HG03575 (cell line): ENCODE measurements around the gene SF3A1.

Experiments
- ATAC-seq: cut with Tn5 transposase; IDR thresholded peaks from one replicate; pipeline ENCODE4 v1.9.1; 2021; ENCODE audit not compliant: unreplicated experiment, insufficient number of reproducible peaks, low FRiP score; ENCODE audit errors: extremely low read depth

SF3A1 gene

DNA sequence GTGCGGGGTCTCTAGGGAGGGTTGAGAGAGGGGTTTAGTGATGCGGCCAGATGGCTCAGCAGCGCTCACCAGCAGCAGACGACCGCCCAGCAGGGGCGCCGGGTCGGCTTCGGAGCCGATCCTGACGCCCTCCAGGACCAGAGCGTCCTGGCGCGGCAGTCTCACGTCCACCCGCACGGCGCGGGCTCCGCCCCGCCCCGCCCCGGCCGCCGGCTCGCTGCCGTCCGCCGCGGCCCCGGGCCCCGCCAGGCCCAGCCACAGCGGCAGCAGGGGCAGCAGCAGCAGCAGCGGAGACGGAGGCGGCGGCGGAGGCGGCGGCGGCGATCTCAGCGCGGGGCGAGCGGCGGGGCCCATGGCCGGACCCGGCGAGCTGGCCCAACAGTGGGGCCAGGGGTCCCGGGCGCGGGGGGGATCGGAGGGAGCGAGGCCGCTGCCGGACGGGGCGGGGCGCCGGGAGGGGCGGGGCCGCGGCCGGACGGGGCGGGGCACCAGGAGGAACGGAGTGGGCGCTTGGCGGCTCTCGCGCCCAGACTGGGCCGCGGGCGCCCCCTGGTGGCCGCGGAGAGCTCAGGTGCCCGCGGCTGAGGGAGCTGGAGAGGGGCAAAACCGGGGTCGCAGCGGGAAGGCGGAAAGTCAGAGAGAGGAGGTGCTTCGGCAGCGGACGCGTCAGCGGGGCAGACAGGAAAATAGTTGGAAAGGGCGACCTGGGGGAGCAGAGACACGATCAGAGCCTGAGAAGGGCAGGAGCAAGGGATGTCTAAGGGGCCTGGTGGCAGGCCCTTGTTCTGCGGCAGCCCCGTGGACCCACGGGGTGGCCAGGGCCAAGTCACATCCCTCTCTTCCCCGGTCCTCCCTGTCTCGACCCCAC is 30.5 kb upstream of the SF3A1 start, which contains the start of gene RNF215:
Gene RNF215 (minus strand): TSS at position 452 of the 868 bp plus-strand sequence. CDS start 98 bp downstream, at position 354.
- no peak for ATAC-seq

DNA sequence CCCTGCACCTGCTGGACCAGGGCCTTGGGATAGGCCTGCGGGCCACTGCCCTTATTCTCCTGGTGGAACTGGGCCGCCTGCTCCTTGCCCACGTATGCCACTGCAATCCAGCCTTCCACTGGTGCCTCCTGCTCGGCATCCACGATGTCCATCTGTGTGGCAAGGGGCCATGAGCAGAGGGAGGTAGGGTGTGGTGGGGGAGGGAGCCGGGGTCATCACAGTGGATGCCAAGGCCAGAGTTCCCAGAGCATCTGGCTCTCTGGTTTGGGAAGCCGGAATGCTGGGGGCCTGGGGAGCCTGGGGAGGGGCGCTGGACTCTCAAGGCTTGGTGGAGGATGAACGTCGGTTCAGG is 29.9 kb upstream of the SF3A1 start:
- no peak for ATAC-seq

DNA sequence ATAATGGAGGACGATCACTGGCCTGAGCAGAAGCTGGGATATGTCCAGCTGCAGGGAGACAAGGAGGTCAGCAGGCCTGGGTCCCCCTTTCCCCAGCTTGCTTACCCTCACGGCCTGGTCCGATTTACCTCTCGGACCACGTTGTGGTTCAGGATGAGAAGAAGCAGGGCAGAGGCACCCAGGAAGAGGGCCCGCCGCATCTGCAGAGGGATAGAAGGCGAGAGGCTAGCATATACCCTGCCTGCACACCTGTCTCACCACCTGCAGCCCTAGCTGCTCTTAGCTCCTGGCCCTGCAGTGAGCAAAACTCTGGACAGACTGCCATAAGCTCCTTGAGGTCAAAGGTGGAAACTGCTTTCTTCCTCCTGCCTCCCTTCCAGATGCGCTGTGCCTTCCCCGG is 29.2 kb upstream of the SF3A1 start:
- ATAC-seq, result no peak

DNA sequence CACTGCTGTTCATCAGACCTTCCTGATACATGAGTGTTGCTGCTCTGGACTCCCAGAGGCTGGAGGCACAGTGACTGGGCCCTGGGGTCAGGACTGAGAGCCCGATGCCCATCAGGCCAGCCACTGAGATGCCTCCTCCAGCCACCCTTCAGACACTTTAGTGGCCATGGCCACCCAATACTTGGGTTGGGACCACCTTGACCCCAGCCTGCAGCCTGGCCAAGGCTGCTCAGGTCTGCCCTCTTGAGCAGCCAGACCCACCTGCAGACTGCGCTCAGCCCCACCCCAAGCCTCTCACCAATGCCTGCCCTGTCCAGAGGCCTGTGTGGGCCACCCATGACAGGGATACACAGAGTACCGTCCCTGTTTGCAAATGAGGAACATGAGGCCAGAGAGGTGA is 26.4 kb upstream of the SF3A1 start:
- ATAC-seq, result no peak

DNA sequence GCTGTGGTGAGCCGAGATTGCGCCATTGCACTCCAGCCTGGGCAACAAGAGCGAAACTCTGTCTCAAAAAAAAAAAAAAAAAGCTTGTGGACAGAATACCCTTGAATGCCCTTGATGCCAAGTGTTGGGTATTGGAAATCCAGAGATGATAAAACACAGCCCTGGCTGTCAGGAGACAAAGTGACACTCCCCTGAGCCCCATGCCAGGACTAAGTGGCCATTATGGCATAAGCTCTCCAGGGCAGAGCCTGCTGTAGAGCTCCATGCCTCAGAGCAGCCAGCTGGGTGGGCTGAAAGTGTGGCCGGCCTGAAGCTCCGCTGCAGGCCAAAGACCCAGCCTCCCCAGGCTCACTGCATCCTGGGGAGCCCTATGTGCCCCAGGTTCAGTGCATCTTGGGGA is 25.6 kb upstream of the SF3A1 start:
- no peak for ATAC-seq

DNA sequence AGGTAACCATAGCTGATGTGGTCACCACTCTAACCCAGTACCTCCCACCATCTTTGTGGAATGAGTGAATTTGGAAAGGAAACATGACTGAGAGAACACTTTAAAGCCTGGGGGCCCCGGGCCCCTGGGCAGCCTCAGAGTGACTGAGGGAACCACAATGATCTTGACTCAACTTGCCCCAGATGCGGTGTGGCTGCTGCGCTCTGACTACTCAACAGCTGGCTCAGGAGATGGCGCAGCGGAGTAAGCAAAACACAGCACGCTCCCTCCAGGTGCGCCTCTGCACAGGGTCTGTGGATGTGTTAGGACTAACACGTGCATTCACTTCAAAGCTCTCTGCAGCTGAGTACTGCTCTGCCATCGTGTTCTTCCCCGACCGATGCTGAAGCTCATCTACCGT is 24.6 kb upstream of the SF3A1 start:
- ATAC-seq, result no peak

DNA sequence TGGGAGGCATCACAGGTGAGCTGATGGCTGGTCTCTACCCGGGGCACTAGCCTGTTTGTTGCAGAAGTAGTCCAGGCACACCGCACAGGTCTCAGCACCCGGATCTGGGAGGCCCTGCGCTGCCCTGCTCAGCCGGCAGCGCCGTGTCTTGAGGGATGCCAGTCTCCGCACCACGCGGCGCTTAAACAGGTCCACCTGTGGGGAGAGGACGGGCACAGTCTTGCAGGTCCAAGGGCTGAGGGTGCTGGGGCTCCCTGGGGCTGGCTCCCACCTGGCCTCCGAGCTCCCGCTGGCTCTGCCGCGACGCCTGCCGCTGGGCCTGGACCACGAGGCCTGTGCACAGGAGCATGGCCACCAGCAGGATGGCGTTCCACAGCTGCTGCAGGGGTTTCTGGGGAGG is 23.3 kb upstream of the SF3A1 start:
- no peak for ATAC-seq

DNA sequence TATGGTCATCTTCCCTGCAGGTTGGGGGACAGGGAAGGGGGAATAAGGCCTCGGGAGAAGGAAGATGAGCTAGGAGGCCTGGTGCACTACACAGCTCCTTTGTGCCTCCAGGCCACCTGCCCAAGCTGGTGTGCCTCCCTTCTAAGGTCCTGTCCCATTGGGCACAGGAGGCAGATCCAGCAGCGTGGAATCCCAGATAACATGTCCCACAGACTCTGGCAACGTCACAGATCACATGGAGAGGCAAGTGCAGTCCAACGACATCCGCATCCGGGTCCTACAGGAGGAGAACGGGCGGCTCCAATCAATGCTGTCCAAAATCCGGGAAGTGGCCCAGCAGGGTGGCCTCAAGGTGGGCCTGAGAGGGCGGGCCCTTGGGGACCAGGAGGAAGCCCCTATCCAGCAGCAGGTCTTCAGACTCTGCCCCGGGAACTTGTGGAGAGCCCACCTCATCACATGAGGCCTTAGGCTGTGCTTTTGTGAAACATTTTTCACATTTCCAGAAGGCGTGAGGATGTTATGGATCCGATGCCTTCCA is 18.7 kb upstream of the SF3A1 start:
- no peak for ATAC-seq

DNA sequence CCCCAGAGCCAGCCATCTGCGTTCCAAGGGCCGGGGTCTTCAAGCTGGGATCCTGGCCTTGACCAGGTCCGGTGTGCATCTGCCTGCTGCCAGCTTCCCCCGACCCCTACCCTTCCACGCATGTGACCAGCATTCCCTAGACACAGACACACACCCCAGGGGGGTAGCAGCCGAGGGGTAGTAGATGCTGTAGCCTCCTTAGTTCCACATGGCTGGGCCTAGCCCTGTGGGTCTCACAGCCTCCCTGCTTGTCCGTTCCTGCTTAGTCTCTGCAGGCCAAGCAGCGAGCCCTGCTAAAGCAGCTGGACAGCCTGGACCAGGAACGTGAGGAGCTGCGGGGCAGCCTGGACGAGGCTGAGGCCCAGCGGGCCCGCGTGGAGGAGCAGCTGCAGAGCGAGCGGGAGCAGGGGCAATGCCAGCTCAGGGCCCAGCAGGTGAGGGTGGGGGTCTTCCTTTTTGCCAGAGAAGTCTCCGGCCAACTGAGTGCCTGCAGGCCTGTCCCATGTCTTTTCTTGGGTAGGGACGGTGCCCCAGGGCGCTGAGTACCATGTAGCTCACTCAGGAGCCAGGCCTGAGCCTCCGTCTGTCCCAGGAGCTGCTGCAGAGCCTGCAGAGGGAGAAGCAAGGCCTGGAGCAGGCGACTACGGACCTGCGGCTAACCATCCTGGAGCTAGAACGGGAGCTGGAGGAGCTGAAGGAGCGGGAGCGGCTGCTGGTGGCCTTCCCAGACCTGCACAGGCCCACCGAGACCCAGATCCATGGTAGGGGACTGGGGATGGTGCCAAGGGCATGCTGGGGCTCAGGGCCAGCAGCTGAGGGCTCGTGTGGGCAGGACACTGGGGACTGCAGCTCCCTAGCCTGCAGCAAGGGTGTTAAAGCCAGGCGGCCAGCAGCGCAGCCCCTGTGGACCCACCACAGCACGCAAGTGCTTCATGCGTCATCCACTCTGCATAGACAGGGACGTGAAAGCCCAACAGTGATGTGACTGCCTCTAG is 16.9 kb upstream of the SF3A1 start:
- no peak for ATAC-seq

DNA sequence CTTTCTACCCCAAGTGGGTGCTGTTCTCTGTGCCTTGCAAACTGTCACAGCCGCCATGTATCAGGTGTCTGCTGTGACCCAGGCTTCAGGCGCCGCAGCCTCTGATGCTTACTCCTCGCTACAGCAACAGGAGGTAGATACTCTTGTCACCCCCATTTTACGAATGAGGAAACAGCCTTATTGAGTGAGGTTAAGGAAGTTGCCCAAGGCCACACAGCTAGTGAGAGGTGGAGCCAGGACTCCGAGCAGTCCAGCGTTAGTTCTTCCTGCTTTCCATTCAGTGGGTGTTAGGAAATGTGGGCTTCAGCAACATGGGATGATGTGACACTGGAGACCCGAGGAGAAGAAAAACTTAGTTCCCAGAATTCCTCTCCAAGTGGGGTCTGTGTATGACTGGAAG is 16.2 kb upstream of the SF3A1 start:
- no peak for ATAC-seq

DNA sequence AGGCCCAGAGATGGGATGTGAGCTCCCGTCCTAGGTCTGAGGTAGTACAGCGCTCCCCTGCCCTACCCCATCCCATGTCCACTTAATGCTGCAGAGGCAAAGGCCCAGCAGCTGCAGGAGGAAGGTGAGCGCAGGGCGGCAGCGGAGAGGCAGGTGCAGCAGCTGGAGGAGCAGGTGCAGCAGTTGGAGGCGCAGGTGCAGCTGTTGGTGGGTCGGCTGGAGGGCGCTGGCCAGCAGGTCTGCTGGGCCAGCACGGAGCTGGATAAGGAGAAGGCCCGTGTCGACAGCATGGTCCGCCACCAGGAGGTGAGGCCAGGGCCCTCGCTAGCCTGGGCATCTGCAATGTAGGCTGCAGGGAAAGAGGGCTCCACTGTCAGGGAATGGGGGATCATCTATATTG is 15.3 kb upstream of the SF3A1 start:
- ATAC-seq, result no peak

DNA sequence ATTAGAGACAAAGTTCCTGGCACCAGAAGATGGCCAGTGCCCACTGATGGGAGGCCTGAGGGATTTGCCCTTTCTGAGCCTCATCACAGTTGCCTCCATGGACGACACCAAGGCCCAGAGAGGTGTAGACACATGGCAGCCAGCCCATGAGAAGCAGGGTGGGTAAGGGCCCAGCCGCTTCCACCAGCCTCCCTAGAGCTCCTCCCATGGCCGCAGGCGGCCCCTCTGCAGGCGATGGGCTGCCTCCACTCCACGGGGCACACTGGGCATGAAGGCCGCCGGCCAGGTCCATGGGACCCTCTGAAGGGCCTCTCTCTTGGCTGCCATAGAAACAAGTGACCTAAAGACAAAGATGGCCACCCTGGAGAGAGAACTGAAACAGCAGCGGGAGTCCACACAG is 14.6 kb upstream of the SF3A1 start:
- no peak for ATAC-seq

DNA sequence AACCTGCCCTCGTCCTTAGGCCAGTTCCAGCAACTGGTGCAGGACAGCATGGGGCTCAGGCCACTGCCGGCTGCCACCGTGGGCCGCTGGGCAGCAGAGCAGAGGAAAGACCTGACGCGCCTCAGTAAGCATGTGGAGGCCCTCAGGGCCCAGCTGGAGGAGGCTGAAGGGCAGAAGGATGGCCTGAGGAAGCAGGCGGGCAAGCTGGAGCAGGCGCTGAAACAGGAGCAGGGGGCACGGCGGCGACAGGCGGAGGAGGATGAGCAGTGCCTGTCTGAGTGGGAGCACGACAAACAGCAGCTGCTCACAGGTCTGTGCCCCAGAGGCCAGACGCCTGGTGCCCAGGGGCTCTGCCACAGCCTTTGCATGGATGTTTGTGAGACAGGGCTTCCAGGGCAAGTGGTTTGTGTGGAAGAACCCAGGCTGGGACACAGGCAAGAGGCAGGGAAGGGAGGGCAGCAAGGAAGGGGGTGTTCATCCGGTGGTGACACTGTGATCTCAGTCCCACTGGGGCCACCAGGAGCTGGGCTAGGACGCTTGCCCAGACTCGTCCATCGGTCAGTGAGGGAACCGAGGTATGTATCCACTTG is 14.0 kb upstream of the SF3A1 start:
- no peak for ATAC-seq

DNA sequence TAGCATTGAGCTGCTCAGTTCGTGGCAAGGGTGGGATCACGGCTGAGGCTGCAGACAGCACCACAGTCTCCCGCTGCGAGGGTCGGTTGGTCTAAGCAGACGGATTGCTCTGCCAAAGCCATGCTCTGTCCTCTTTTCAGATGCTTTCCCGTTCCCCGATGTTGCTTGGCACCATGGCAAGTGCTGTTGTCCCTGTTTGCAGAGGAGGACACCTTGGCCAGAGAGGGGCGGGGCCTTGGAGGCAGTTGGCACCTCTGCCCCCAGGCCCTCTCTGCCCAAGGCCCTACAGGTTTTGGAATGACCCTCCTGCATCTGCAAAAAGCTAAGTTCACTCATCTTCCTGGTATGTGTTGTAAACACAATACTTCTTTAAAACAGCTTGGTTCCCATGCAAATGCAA is 11.7 kb upstream of the SF3A1 start:
- ATAC-seq, result no peak

DNA sequence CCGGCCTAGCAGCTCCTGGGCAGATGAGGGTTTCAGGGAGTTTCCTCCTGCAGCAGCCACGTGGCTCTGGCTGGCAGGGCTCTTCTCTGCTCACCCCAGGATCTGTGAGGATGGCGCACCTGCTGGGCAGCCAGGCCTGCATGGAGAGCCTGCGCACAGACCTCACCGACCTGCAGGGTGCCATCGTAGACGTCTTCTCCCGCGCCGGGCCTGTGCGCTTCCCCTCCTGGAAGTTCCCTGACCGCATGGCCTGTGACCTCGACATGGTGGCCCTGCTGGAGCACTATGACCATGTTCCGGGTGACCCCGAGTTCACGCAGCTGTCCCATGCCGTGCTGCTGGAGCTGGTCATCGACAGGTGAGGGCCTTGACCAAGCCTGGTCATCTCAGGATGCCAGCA is 9.2 kb upstream of the SF3A1 start:
- no peak for ATAC-seq

DNA sequence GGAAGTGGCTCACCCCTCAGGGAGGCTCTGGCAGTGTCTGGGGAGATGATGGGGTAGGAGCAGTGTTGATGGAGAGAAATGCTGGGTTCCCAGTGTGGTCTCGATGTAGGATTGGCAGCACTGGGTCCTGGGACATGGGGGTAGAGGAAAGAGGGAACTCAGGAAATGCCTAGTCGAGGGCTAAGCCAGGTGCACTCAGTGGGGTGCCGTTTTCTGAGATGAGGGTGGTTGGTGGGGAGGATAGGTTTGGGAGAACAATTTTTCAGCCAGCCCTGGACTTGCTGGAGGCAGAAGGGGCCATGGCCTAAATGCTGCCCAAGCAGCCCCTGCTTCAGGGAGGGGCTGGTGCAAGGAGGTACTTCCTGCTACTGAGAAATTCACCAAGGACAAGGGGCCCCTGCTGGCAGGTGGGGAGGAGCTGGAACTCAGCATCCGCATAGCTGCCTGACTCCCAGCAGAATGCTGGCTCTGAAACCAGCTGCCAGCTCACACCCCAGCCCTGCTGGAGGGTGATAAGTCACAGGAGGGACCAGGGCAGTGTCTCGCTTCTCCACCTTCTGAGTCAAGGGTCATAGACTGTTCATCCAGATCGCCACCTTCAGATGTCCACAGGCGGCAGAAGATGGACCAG is 6.1 kb upstream of the SF3A1 start:
- no peak for ATAC-seq

DNA sequence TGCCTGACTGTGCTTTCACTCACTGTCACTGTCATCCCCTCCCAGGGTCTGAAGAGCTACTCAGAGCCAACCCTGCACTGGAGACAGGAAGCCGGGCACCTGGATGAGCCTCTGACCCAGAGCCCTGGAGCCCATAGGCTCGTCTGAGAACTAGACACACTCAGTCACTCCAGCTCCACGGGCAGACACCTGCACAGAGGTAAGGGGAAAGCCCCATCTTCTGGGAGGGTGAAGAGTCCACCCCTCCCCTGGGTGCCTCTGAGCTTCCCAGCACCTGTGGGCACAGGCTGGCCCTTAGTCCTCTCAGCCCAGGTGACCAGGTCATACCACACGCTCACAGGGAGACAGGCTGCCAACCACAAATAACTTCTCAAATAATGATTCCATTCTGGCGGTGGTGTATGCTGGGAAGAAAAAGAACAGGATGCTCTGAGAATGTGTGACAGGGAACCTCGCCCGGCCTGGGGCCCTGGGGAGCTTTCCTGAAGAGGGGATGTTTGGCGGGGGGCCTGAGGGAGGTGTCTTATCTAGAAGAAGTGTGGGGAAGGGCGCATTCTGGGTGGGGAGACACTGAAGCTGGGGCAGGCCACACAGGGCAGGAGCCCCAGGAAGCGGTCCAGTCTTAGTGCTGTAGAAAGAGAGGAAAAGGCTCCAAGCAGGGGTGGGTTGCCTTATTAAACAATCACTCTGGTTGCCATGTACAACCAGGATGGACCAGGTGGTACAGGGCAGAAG is 5.4 kb upstream of the SF3A1 start:
- no peak for ATAC-seq

DNA sequence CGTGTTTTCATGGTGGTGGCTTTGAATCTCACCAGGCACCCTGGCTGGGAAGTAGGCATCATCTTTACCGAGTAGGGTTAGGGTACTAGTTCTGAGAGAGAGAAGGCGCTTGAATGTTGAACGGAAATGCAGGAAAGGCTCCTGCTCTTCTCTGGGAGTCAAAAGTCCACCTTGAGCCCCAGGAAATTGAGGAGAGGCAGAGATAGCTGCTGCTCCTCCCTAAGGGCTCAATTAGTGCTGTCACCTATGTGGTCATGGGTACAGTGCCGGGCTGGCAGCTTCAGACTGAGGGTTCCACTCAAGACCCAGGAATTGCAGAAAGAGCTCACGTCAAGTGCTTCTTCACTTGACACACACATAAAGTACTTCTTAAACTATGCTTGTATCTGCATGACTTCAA is 1.8 kb upstream of the SF3A1 start:
- ATAC-seq, result no peak
